Esophagus muscularis mucosa (tissue), 4 donors: ENCODE results near the gene ITPR1. TPM values are rescaled to one million over a fixed set of nuclear protein-coding genes. Genes with fewer than 3 reads are reported as not detected.

ENCODE experiments used
- DNase-seq: peaks from one replicate; pipeline ENCODE4 v3.0.0-alpha.2; 2017; ENCODE audit errors: extremely low spot score
- H3K27ac ChIP-seq, 4 donors: fragments of 200-600 bp; sonication (generic); replicated peaks in 1 of 4; 1 replicate in 3 of 4; 2 replicates in 1 of 4; pipeline ENCODE4 v1.5.1; 2016 to 2019; ENCODE audit warnings: mild to moderate bottlenecking in 1 of 4
- H3K27me3 ChIP-seq, 4 donors: fragments of 200-600 bp; sonication (generic); one replicate each; pipeline versions ENCODE4 v1.5.1 to v1.6.0; 2016 to 2019
- H3K36me3 ChIP-seq, 4 donors: fragments of 200-600 bp; sonication (generic); one replicate each; pipeline ENCODE4 v1.5.1; 2016 to 2019
- H3K4me1 ChIP-seq, 4 donors: fragments of 200-600 bp; sonication (generic); one replicate each; pipeline ENCODE4 v1.5.1; 2016 to 2019
- H3K4me3 ChIP-seq, 4 donors: fragments of 200-600 bp; sonication (generic); 1 replicate in 2 of 4; 2 replicates in 2 of 4; pipeline ENCODE4 v1.5.1; 2016 to 2019; ENCODE audit warnings: mild to moderate bottlenecking in 4 of 4, moderate library complexity in 1 of 4
- H3K9me3 ChIP-seq, 4 donors: fragments of 200-600 bp; sonication (generic); 1 replicate in 3 of 4; 2 replicates in 1 of 4; pipeline ENCODE4 v1.5.1; 2016 to 2019
- CTCF ChIP-seq, 3 experiments: fragments of 200-600 bp in 2 of 3; fragments of 450-650 bp in 1 of 3; sonication (generic) in 2 of 3; IDR thresholded peaks; one replicate each; pipeline ENCODE4 v1.5.1; 2017 to 2019; ENCODE audit warnings: antibody characterized with exemption in 3 of 3, mild to moderate bottlenecking in 2 of 3, moderate library complexity in 1 of 3
- EP300 ChIP-seq: sonication (generic); formaldehyde crosslinking; IDR thresholded peaks from one replicate; pipeline ENCODE4 v1.6.1; 2017; ENCODE audit warnings: antibody characterized with exemption
- POLR2A ChIP-seq: fragments of 450-650 bp; IDR thresholded peaks from one replicate; pipeline ENCODE4 v1.6.1; 2017; ENCODE audit warnings: antibody characterized with exemption, moderate library complexity, mild to moderate bottlenecking, low read depth
- POLR2AphosphoS5 ChIP-seq, 2 donors: sonication (generic); formaldehyde crosslinking; IDR thresholded peaks; one replicate each; pipeline ENCODE4 v1.6.1; 2017; ENCODE audit warnings: antibody characterized with exemption in 2 of 2
- WGBS: methylation state at CpG from one replicate; pipeline ENCODE4 v1.1.5; 2018; 5-methylcytosine and 5-hydroxymethylcytosine counted together
- intact Hi-C: fragments of 100-400 bp; cut with DNase I; formaldehyde crosslinking; loops from one replicate; pipeline ENCODE4 v1.15.1; 2023
- total RNA-seq, 4 donors: library from RNA; depleted of rRNA; stranded (reverse); fragments of >200 nt; gene quantifications; one replicate each; pipeline versions ENCODE4 v1.1.0 to v1.2.1, GENCODE V29; 2016

The ITPR1 gene
- total RNA-seq, 4 donors from 2014 or later, result 204 to 271 (median 222) TPM

- peaks cover 9 to 31% (median 18%) of the 10 kb centered on the region in 4 donors for H3K36me3 ChIP-seq
- no peaks in the 10 kb centered on the region for H3K27me3 ChIP-seq
- peaks cover 0 to 4% (median 2%) of the 10 kb centered on the region in 4 donors for H3K4me1 ChIP-seq
- intact Hi-C loops, result no loop called here
- WGBS, result 100% methylated on average over 3 of the region's 3 CpGs
- H3K9me3 ChIP-seq, result no peaks in the 10 kb centered on the region
- DNase-seq, result no peak
- H3K4me3 ChIP-seq, result no peak overlapping the region
- no peak for TF ChIP-seq CTCF (IDR thresholded peaks at IDR 0.05)
- TF ChIP-seq EP300, result no peak
- no peak for TF ChIP-seq POLR2AphosphoS5 (IDR thresholded peaks at IDR 0.05)
- TF ChIP-seq POLR2A, result no peak
- peak overlapping the region in 1 of 4 donors; percentile 12 for H3K27ac ChIP-seq
Measured at GRCh38 chr3:4841225-4841624, 348.1 kb downstream of the ITPR1 start.

GRCh38 chr3:4841776-4842440, 348.8 kb downstream of the ITPR1 start:
- intact Hi-C loops, result no loop called here
- no peak for TF ChIP-seq CTCF (IDR thresholded peaks at IDR 0.05)
- TF ChIP-seq POLR2AphosphoS5 (IDR thresholded peaks at IDR 0.05), result no peak
- TF ChIP-seq POLR2A, result no peak
- TF ChIP-seq EP300, result no peak
- Histone ChIP-seq H3K36me3 (peaks cover 8 to 24% (median 16%) of the 10 kb centered on the region in 4 donors), H3K27ac (no peak overlapping the region), H3K9me3 (no peaks in the 10 kb centered on the region), H3K27me3 (no peaks in the 10 kb centered on the region), H3K4me1 (peaks cover 0 to 9% (median 2%) of the 10 kb centered on the region in 4 donors), H3K4me3 (no peak overlapping the region)
- no peak for DNase-seq
- WGBS, result 75% methylated on average over 3 of the region's 3 CpGs

- H3K27me3 ChIP-seq, result no peaks in the 10 kb centered on the region
- no peak overlapping the region for H3K4me3 ChIP-seq
- TF ChIP-seq EP300 (no peak), POLR2AphosphoS5 (IDR thresholded peaks at IDR 0.05) (no peak), POLR2A (no peak), CTCF (IDR thresholded peaks at IDR 0.05) (no peak)
- peaks cover 0 to 13% (median 3%) of the 10 kb centered on the region in 4 donors for H3K36me3 ChIP-seq
- no peaks in the 10 kb centered on the region for H3K9me3 ChIP-seq
- H3K27ac ChIP-seq, result no peak overlapping the region
- peaks cover 0 to 14% (median 2%) of the 10 kb centered on the region in 4 donors for H3K4me1 ChIP-seq
- no peak for DNase-seq
- intact Hi-C loops, result no loop called here
- WGBS, result 92% methylated on average over 5 of the region's 5 CpGs
Measured at GRCh38 chr3:4843619-4844018, 350.5 kb downstream of the ITPR1 start.

- Histone ChIP-seq H3K27ac (no peak overlapping the region), H3K27me3 (no peaks in the 10 kb centered on the region), H3K4me3 (no peak overlapping the region), H3K4me1 (peaks cover 0 to 19% (median under 1%) of the 10 kb centered on the region in 4 donors), H3K9me3 (no peaks in the 10 kb centered on the region), H3K36me3 (peaks cover 0 to 5% (median 0%) of the 10 kb centered on the region in 4 donors)
- 73% methylated on average over 3 of the region's 3 CpGs for WGBS
- intact Hi-C loops, result no loop called here
- TF ChIP-seq EP300 (no peak), POLR2A (no peak), CTCF (IDR thresholded peaks at IDR 0.05) (no peak), POLR2AphosphoS5 (IDR thresholded peaks at IDR 0.05) (no peak)
- DNase-seq, result no peak
Measured at GRCh38 chr3:4845882-4846281, 352.7 kb downstream of the ITPR1 start.
